DND-41 (cell line): ENCODE measurements around the gene CADPS.

Source experiments
- ATAC-seq: fragments of 200-7000 bp; cut with Tn5 transposase; 3 replicates; pipeline ENCODE4 v1.9.1; 2021; ENCODE audit warnings: low read depth; ENCODE audit not compliant: insufficient read depth
- DNase-seq: peaks from one replicate; pipeline ENCODE4 v3.0.0-alpha.2; 2020
- H2AFZ ChIP-seq: 2 replicates; pipeline ENCODE4 v1.6.0; 2012; ENCODE audit warnings: low read depth, low read length
- H3K27ac ChIP-seq: 2 replicates; pipeline ENCODE4 v1.5.1; 2012; ENCODE audit warnings: low read length, inconsistent platforms
- H3K27me3 ChIP-seq: fragments of 200-600 bp; sonication (generic); 2 replicates; pipeline ENCODE4 v1.6.0; 2012; ENCODE audit warnings: low read length, mild to moderate bottlenecking, inconsistent platforms; ENCODE audit not compliant: insufficient read depth, poor library complexity
- H3K36me3 ChIP-seq: 2 replicates; pipeline ENCODE4 v1.5.1; 2012; ENCODE audit warnings: low read length, inconsistent platforms; ENCODE audit not compliant: insufficient read depth
- H3K4me1 ChIP-seq: 2 replicates; pipeline ENCODE4 v1.5.1; 2012; ENCODE audit warnings: mild to moderate bottlenecking, low read length; ENCODE audit not compliant: insufficient read depth
- H3K4me2 ChIP-seq: 2 replicates; pipeline ENCODE4 v1.6.0; 2012; ENCODE audit warnings: mild to moderate bottlenecking, moderate library complexity, low read length, inconsistent platforms; ENCODE audit not compliant: insufficient read depth
- H3K4me3 ChIP-seq, 2 experiments: fragments of 200-600 bp in 1 of 2; shearing (Covaris generic) in 1 of 2; 2 replicates each; pipeline ENCODE4 v1.5.1; 2012 to 2016; ENCODE audit warnings: inconsistent platforms in 2 of 2, low read length in 2 of 2, mild to moderate bottlenecking in 2 of 2, low read depth in 1 of 2, moderate library complexity in 1 of 2
- H3K79me2 ChIP-seq: 2 replicates; pipeline ENCODE4 v1.6.0; 2012; ENCODE audit warnings: low read length, inconsistent platforms; ENCODE audit not compliant: insufficient read depth
- H3K9ac ChIP-seq: 2 replicates; pipeline ENCODE4 v1.6.0; 2012; ENCODE audit warnings: low read depth, mild to moderate bottlenecking, inconsistent platforms, low read length, moderate library complexity
- H3K9me3 ChIP-seq: 2 replicates; pipeline ENCODE4 v1.5.1; 2012; ENCODE audit warnings: low read length, moderate library complexity, mild to moderate bottlenecking, inconsistent platforms; ENCODE audit not compliant: insufficient read depth, severe bottlenecking
- H4K20me1 ChIP-seq: 2 replicates; pipeline ENCODE4 v1.6.0; 2012; ENCODE audit warnings: low read length; ENCODE audit not compliant: insufficient read depth
- EZH2 ChIP-seq: IDR thresholded peaks from 3 replicates; pipeline ENCODE4 v1.6.1; 2012; ENCODE audit warnings: borderline replicate concordance, low read depth, mild to moderate bottlenecking, moderate library complexity, low read length, inconsistent platforms; ENCODE audit not compliant: severe bottlenecking
- TF ChIP-seq, protein P1 (sequence below): IDR thresholded peaks from 2 replicates; pipeline ENCODE4 v1.5.1; 2012; ENCODE audit warnings: borderline replicate concordance, low read length, moderate library complexity, mild to moderate bottlenecking; ENCODE audit not compliant: poor library complexity, severe bottlenecking; ENCODE audit errors: extremely low read depth

Gene CADPS

DNA sequence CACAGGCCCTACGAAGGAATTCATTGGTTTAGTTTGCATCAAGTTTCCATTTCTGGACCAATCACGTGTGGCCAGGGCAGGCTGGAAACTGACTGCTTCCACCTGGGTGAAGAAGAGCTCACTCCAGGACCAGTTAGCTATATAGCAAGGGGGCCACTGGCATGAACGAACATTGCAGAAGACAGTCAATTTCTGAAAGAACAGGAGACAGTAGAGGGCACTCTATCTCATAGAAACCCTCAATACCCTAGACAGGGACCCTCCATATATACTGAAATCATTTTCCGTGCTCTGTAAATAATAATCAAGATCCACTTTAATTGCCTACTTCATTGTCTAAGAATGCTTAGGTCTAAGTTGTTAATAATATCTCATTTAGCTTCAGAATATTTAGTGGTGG is 215.6 kb downstream of the CADPS start:
- H3K9ac ChIP-seq, result no peak overlapping the region
- TF ChIP-seq, protein P1, sequence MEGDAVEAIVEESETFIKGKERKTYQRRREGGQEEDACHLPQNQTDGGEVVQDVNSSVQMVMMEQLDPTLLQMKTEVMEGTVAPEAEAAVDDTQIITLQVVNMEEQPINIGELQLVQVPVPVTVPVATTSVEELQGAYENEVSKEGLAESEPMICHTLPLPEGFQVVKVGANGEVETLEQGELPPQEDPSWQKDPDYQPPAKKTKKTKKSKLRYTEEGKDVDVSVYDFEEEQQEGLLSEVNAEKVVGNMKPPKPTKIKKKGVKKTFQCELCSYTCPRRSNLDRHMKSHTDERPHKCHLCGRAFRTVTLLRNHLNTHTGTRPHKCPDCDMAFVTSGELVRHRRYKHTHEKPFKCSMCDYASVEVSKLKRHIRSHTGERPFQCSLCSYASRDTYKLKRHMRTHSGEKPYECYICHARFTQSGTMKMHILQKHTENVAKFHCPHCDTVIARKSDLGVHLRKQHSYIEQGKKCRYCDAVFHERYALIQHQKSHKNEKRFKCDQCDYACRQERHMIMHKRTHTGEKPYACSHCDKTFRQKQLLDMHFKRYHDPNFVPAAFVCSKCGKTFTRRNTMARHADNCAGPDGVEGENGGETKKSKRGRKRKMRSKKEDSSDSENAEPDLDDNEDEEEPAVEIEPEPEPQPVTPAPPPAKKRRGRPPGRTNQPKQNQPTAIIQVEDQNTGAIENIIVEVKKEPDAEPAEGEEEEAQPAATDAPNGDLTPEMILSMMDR, result peak; percentile 43
- TF ChIP-seq EZH2, result no peak
- DNase-seq, result no peak
- H3K27me3 ChIP-seq, result no peaks in the 10 kb centered on the region
- ATAC-seq, result no peak
- no peak overlapping the region for H3K4me3 ChIP-seq
- H3K79me2 ChIP-seq, result no peaks in the 10 kb centered on the region
- no peaks in the 10 kb centered on the region for H3K9me3 ChIP-seq
- no peak overlapping the region for H3K27ac ChIP-seq
- no peaks in the 10 kb centered on the region for H3K4me1 ChIP-seq
- H3K4me2 ChIP-seq, result no peak overlapping the region
- no peaks in the 10 kb centered on the region for H3K36me3 ChIP-seq
- H2AFZ ChIP-seq, result no peak overlapping the region
- no peaks in the 10 kb centered on the region for H4K20me1 ChIP-seq

DNA sequence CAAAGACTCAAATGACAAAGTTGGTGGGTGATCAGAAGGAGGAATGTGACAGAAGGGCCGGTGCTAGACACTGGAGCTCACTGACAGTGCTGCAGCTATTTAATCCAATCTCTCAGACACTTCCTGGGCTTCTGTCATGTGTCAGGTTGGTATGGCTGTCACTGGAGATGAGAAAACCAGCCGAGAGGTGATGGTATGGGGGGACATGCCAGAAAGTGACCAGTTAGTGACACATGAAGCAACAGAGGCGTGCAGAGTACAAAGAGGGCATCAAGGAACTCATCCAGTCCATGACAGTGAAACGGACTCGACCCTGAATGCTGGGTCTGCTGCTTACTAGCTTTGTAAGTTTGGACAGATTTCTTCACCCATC is 219.5 kb downstream of the CADPS start:
- H3K27ac ChIP-seq, result no peak overlapping the region
- H3K9me3 ChIP-seq, result no peaks in the 10 kb centered on the region
- H3K4me2 ChIP-seq, result no peak overlapping the region
- no peak overlapping the region for H3K4me3 ChIP-seq
- no peaks in the 10 kb centered on the region for H3K79me2 ChIP-seq
- no peak for TF ChIP-seq EZH2
- TF ChIP-seq, protein P1, result no peak
- no peak overlapping the region for H2AFZ ChIP-seq
- ATAC-seq, result no peak
- H4K20me1 ChIP-seq, result no peaks in the 10 kb centered on the region
- no peaks in the 10 kb centered on the region for H3K4me1 ChIP-seq
- no peak for DNase-seq
- H3K27me3 ChIP-seq, result no peaks in the 10 kb centered on the region
- H3K9ac ChIP-seq, result no peak overlapping the region
- H3K36me3 ChIP-seq, result no peaks in the 10 kb centered on the region

DNA sequence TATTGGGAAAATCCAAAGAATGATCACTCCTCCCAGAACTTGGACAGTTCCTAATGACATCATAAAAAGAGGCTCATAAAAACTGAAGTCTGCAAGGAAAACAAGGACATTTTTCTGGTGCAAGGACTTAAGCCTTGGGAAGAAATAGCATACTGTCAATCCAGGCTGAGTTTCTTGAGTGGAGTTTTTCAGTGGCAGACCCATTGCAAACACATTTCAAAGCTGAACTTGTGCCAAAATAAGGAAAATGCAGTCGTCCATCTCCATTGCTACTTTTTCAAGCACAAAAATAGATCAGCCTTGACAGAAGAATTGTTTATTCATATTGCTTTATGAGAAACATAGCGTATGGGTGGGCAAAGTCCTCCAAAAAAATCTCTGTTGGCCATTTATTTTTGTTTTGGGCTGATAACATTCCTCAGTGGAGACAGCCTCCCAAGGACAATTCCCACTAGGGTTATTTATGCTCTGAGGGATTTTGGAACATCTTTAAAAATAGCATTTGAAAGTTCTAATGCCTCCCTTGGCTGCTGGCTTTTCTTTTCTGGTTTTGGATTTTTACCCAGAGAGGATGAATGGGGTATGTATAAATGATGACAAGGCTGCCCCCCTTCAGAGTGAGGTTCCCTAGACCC is 220.0 kb downstream of the CADPS start:
- H3K36me3 ChIP-seq, result no peaks in the 10 kb centered on the region

More for the DNA sequence above, 220.0 kb downstream of the CADPS start:
- H2AFZ ChIP-seq, result no peak overlapping the region
- H3K4me2 ChIP-seq, result no peak overlapping the region
- ATAC-seq (no peak), DNase-seq (no peak)
- no peaks in the 10 kb centered on the region for H4K20me1 ChIP-seq
- H3K27ac ChIP-seq, result no peak overlapping the region
- no peaks in the 10 kb centered on the region for H3K79me2 ChIP-seq
- TF ChIP-seq, protein P1, result no peak
- no peak for TF ChIP-seq EZH2
- no peaks in the 10 kb centered on the region for H3K4me1 ChIP-seq
- H3K27me3 ChIP-seq, result no peaks in the 10 kb centered on the region
- H3K4me3 ChIP-seq, result no peak overlapping the region
- no peaks in the 10 kb centered on the region for H3K9me3 ChIP-seq
- no peak overlapping the region for H3K9ac ChIP-seq
